Measurements from ENCODE around the gene SP100.
"Not testable (repeated sequence)": the region's sequence is repeated elsewhere in the genome, so short reads cannot be mapped to it uniquely, and the experiment has no call there.

SP100 gene

DNA sequence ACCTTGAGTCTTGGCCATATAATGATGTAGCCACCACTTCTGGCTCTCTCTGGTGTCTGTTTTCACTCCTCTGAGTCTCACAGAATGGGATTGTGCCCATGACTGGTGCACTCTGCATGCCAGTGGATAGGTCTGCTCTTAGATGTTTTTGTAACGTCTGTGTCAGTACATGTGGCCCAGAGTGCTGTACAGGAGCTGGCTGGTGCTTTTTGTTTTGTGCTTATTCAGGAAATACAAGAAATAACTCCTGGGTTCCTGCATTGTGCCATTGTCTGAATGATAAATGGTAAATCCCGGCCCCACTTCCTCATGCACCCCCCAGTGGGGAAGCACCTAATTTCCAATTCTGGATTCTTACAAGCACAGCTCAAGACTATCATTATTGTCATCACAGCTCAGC lies 6.7 kb upstream of the SP100 start:
- not testable (repeated sequence) for H3K27me3 ChIP-seq (replicated peaks; ENCODE audit: control insufficient read depth, insufficient read depth, low read length); DNase-seq (ENCODE audit: low read depth); H3K36me3 ChIP-seq (ENCODE audit: control insufficient read depth, insufficient read depth, low read length, severe bottlenecking); H3K9ac ChIP-seq (ENCODE audit: low read length); H3K4me3 ChIP-seq (ENCODE audit: low read length); H3K9me3 ChIP-seq (ENCODE audit: control insufficient read depth, low read length)
- H3K4me1 ChIP-seq (ENCODE audit: control insufficient read depth, insufficient read depth, low read length), result peaks cover 32% of the 10 kb centered on the region

DNA sequence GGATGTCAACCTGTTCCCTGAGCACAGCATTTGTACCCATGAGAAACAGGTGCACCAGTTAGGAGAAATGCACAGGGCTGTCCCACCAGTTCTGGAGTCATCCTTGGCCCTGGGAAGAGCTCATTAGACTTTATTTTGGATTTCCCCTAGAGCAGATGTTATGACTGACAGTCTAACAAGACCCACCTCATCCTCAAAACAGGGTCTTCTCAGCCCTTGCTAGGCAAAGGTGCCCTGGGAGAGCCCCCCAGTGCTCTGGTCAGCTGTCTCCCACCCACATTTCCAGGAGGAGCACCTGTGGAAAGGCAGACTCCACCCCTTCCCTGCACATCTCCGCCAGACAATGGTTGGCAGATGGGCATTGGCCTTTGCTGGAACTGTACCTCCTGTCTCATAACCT lies 5.7 kb upstream of the SP100 start:
- Histone ChIP-seq H3K27me3 (replicated peaks; ENCODE audit: control insufficient read depth, insufficient read depth, low read length) (no peaks in the 10 kb centered on the region), H3K4me3 (ENCODE audit: low read length) (no peak overlapping the region), H3K9ac (ENCODE audit: low read length) (no peak overlapping the region), H3K36me3 (ENCODE audit: control insufficient read depth, insufficient read depth, low read length, severe bottlenecking) (no peaks in the 10 kb centered on the region), H3K9me3 (ENCODE audit: control insufficient read depth, low read length) (no peaks in the 10 kb centered on the region), H3K4me1 (ENCODE audit: control insufficient read depth, insufficient read depth, low read length) (peaks cover 34% of the 10 kb centered on the region)
- DNase-seq (ENCODE audit: low read depth), result no peak

DNA sequence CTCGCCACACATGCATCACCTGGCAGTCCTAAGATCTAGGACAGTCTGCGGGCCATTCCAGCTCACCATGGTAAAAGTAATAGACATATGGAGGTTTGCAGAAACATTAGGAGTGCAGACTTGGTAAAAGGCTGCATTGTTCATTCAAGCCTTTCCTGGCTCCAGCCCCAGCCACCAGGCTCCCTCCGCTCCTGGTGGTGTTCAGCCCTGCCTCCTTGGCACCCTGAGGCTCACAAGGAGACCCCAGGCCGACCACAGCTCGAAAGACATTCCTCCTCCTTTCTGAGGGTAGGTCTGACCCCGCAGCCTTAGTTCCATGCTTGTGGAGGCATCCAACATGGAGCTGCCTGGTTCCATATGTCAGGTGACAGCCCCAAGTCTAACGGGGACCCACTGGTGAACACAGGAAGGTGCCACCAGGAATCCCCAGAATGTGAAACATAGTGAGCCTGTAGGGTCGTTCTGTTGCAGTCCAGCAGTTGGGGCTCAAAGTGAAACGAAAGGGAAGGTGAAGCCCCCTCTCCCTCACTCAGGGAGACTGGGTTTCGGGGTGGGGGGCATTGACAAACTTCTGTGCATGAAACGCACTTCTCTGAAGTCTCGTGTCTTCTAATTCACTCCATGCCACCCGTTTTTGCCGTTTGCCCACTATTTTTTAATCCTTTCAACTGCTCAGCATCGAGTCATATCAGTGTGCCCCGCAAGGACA lies 5.0 kb upstream of the SP100 start:
- peak overlapping the region; percentile 93 for H3K4me3 ChIP-seq (ENCODE audit: low read length)
- peak overlapping the region; percentile 98 for H3K9ac ChIP-seq (ENCODE audit: low read length)
- H3K9me3 ChIP-seq (ENCODE audit: control insufficient read depth, low read length), result no peaks in the 10 kb centered on the region
- no peaks in the 10 kb centered on the region for H3K27me3 ChIP-seq (replicated peaks; ENCODE audit: control insufficient read depth, insufficient read depth, low read length)
- H3K4me1 ChIP-seq (ENCODE audit: control insufficient read depth, insufficient read depth, low read length), result peaks cover 41% of the 10 kb centered on the region
- no peak for DNase-seq (ENCODE audit: low read depth)
- H3K36me3 ChIP-seq (ENCODE audit: control insufficient read depth, insufficient read depth, low read length, severe bottlenecking), result no peaks in the 10 kb centered on the region

DNA sequence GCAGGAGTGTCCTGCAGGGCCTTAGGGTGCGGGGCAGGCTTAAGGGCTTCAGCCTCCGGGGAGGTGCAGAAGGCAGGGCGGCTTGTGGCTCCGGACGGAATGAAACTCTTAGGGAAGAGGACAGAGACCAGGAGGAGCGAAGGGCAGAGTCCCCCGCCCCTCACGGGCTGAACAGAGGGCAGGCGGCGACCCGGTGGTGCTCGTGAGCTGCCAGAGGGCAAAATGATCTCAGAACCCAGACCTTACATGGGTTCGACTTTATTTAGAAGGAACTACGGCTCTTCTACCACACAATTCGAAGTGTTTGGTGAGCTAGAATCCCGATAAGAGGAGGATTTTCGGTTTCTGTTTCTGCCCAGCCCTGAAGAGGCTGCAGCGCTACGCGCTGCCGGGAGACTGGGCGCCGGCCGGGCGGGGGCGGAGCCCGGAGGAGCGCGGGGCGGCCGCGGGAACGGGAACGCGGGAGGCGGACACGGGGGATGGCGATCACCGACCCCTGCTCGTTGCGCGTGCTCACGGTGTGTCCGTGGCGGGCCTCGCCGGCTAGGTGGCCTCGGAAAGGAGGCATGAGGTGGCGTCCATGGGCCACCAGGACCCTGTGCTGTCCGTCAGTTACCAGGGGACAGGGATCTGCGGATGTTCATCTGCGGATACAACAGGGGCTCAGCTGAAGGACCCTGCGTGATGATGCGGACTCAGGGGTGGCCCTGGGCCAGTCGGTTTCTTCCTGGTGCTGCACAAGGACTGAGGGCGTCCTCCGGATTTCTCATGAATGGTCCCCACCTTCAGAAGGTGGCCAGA lies 4.2 kb upstream of the SP100 start:
- H3K4me1 ChIP-seq (ENCODE audit: control insufficient read depth, insufficient read depth, low read length), result peaks cover 43% of the 10 kb centered on the region
- peak; percentile 89 for DNase-seq (ENCODE audit: low read depth)
- H3K27me3 ChIP-seq (replicated peaks; ENCODE audit: control insufficient read depth, insufficient read depth, low read length), result no peaks in the 10 kb centered on the region
- H3K9me3 ChIP-seq (ENCODE audit: control insufficient read depth, low read length), result no peaks in the 10 kb centered on the region
- peak overlapping the region; percentile 93 for H3K4me3 ChIP-seq (ENCODE audit: low read length)
- H3K9ac ChIP-seq (ENCODE audit: low read length), result peak overlapping the region; percentile 98
- no peaks in the 10 kb centered on the region for H3K36me3 ChIP-seq (ENCODE audit: control insufficient read depth, insufficient read depth, low read length, severe bottlenecking)

DNA sequence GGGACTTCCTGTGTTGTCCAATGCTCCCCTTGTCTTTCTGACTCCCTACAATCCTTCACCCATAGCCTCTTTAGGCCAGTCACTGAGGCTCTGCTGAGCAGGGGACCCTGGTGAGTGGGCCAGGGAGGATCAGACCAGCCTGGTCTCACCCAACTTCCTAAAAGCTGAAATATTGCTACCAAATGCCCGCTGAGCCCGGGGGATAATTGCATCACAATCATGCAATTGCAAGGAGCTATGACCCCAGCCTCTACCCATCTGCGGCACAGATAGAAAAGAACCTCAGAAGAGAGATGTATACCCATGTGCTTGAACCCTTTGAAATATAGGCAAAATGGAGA lies 3.7 kb upstream of the SP100 start:
- Histone ChIP-seq H3K9ac (ENCODE audit: low read length) (peak overlapping the region; percentile 98), H3K27me3 (replicated peaks; ENCODE audit: control insufficient read depth, insufficient read depth, low read length) (no peaks in the 10 kb centered on the region), H3K4me3 (ENCODE audit: low read length) (peak overlapping the region; percentile 93), H3K4me1 (ENCODE audit: control insufficient read depth, insufficient read depth, low read length) (peaks cover 46% of the 10 kb centered on the region), H3K9me3 (ENCODE audit: control insufficient read depth, low read length) (no peaks in the 10 kb centered on the region), H3K36me3 (ENCODE audit: control insufficient read depth, insufficient read depth, low read length, severe bottlenecking) (no peaks in the 10 kb centered on the region)
- no peak for DNase-seq (ENCODE audit: low read depth)

DNA sequence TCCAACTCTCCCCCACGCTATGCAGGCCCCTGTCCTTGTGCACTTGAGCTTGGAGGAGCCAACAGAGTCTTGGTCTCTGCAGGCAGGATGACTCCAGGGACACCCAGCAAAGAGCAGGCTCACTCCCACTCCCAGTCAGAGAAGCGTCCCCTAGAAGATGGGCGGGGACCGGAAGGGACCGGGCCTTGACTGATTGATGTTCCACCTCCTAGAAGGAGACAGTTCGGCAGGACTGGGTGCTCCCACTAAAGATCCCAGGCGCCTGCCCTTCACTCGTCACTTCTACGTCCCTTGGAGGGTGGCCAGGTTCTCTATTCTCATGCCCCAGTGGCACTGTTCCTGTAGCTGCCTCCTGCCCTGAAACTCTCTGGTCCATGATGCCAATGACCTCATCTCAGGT lies 3.2 kb upstream of the SP100 start:
- Histone ChIP-seq H3K9me3 (ENCODE audit: control insufficient read depth, low read length) (no peaks in the 10 kb centered on the region), H3K4me1 (ENCODE audit: control insufficient read depth, insufficient read depth, low read length) (peaks cover 49% of the 10 kb centered on the region), H3K36me3 (ENCODE audit: control insufficient read depth, insufficient read depth, low read length, severe bottlenecking) (no peaks in the 10 kb centered on the region), H3K27me3 (replicated peaks; ENCODE audit: control insufficient read depth, insufficient read depth, low read length) (no peaks in the 10 kb centered on the region), H3K4me3 (ENCODE audit: low read length) (no peak overlapping the region), H3K9ac (ENCODE audit: low read length) (no peak overlapping the region)
- DNase-seq (ENCODE audit: low read depth), result no peak

DNA sequence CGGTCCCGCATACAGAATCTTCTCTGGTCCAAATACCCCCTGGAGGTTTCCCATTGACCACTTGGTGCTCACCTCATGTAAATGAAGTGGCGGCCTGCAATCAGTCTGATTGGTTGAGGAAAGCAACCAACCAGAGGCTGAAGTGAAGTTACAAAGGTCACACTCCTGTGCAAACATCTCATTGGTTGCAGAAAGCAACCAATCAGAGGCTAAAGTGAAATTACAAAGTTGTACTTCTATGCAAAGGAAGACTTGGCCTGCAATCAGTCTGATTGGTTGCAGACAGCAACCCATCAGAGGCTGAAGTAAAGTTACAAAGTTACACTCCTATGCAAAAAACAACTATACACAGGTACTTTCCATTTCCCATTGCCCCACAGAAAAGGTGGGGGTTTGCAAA lies 2.5 kb upstream of the SP100 start:
- H3K9me3 ChIP-seq (ENCODE audit: control insufficient read depth, low read length), result no peaks in the 10 kb centered on the region

DNA sequence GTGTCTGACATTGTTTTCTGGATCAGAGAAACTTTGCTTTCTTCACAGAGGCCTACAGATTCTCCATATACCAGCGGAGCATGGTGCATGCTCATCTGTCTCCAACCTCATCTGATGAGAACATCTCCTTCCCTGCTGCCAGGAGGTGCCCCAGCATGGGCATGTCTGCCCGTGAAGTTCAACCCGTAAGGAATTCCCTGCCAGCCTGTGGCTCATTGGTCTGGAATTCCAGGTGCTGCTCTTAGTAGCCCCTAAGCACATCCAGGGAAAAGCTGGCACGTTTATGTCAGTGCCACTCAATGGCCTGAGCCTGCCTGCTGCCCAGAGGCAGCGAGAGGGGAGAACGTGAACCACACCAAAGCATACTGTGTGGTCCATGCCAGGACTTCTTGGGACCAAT lies 1.7 kb upstream of the SP100 start:
- H3K9me3 ChIP-seq (ENCODE audit: control insufficient read depth, low read length), result no peaks in the 10 kb centered on the region
- H3K4me1 ChIP-seq (ENCODE audit: control insufficient read depth, insufficient read depth, low read length), result peaks cover 49% of the 10 kb centered on the region
- no peaks in the 10 kb centered on the region for H3K36me3 ChIP-seq (ENCODE audit: control insufficient read depth, insufficient read depth, low read length, severe bottlenecking)
- no peak overlapping the region for H3K4me3 ChIP-seq (ENCODE audit: low read length)
- DNase-seq (ENCODE audit: low read depth), result no peak
- no peaks in the 10 kb centered on the region for H3K27me3 ChIP-seq (replicated peaks; ENCODE audit: control insufficient read depth, insufficient read depth, low read length)
- no peak overlapping the region for H3K9ac ChIP-seq (ENCODE audit: low read length)

More for the DNA sequence above, 2.5 kb upstream of the SP100 start:
- H3K27me3 ChIP-seq (replicated peaks; ENCODE audit: control insufficient read depth, insufficient read depth, low read length), result no peaks in the 10 kb centered on the region
- DNase-seq (ENCODE audit: low read depth), result no peak
- no peak overlapping the region for H3K9ac ChIP-seq (ENCODE audit: low read length)
- no peak overlapping the region for H3K4me3 ChIP-seq (ENCODE audit: low read length)
- peaks cover 49% of the 10 kb centered on the region for H3K4me1 ChIP-seq (ENCODE audit: control insufficient read depth, insufficient read depth, low read length)
- no peaks in the 10 kb centered on the region for H3K36me3 ChIP-seq (ENCODE audit: control insufficient read depth, insufficient read depth, low read length, severe bottlenecking)

DNA sequence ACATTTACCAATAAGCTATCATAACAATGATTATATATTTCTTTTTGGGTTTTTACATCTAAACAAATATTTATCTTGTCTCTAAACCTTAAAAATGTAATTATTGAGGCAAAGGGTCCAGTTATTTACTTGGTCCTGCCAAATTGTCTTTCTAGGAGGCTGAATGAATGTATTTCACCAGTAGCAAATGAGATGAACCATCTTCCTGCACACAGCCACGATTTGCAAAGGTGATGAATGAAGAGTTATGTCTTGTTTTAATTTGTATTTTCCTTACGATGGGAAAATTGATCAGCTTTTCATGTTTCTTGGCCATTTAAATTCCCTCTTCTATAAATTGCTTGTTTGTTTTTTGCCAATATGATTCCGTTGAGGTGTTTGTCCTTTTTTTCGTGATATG lies 1.4 kb downstream of the SP100 start:
- Histone ChIP-seq H3K27me3 (replicated peaks; ENCODE audit: control insufficient read depth, insufficient read depth, low read length) (no peaks in the 10 kb centered on the region), H3K4me1 (ENCODE audit: control insufficient read depth, insufficient read depth, low read length) (peaks cover 40% of the 10 kb centered on the region), H3K36me3 (ENCODE audit: control insufficient read depth, insufficient read depth, low read length, severe bottlenecking) (no peaks in the 10 kb centered on the region), H3K4me3 (ENCODE audit: low read length) (peak overlapping the region; percentile 99), H3K9ac (ENCODE audit: low read length) (peak overlapping the region; percentile 99), H3K9me3 (ENCODE audit: control insufficient read depth, low read length) (no peaks in the 10 kb centered on the region)
- no peak for DNase-seq (ENCODE audit: low read depth)

DNA sequence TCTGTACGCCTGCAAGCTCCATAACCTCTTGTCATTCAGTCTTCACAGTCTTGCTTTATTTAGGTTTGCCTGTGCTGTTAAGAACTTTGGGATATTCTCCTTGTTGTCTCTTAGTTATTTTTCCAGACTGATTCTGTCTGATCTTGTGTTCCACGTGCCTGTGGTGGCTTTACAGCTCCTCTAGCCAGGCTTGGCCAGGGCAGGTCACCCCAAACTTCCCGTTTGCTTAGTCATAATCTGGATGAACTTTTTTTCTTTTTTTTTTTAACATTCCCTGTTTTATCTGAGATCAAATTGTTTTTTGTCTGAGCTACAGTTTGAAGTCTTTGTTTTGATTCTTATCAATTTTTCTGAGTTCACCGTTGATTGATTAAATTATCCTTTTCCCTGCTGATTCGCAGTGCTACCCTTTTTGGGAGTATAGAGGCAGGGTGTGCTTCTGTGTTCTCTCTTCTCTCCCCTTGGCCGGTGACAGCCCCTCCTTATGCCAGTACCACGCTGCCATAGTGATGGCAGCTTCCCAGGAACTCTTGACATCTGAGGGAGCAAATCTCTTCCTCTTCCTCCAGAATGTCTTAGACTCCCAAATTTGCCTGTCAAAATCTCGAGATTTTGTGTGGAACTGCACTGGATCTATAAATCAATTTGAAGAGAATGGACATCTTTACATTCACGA lies 2.5 kb downstream of the SP100 start:
- H3K27me3 ChIP-seq (replicated peaks; ENCODE audit: control insufficient read depth, insufficient read depth, low read length), result no peaks in the 10 kb centered on the region
- H3K36me3 ChIP-seq (ENCODE audit: control insufficient read depth, insufficient read depth, low read length, severe bottlenecking), result no peaks in the 10 kb centered on the region
- no peaks in the 10 kb centered on the region for H3K9me3 ChIP-seq (ENCODE audit: control insufficient read depth, low read length)
- peak; percentile 68 for DNase-seq (ENCODE audit: low read depth)
- H3K9ac ChIP-seq (ENCODE audit: low read length), result peak overlapping the region; percentile 99
- H3K4me3 ChIP-seq (ENCODE audit: low read length), result peak overlapping the region; percentile 99
- peaks cover 47% of the 10 kb centered on the region for H3K4me1 ChIP-seq (ENCODE audit: control insufficient read depth, insufficient read depth, low read length)

DNA sequence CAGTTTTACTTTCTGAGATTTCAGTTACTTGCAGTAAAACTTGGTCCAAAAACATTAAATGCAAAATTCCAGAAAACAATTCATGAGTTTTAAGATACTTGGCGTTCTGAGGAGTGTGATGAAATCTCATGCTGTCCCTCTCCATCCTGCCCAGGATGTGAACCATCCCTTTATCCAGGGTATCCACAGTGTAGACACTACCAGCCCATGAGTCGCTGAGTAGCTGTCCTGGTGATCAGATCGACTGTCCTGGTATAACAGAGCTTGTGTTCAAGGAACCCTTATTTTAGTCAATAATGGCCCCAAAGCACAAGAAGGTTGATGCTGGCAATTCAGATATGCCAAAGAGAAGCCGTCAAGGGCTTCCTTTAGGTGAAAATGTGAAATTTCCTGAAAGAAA lies 3.2 kb downstream of the SP100 start:
- H3K4me1 ChIP-seq (ENCODE audit: control insufficient read depth, insufficient read depth, low read length), result peaks cover 54% of the 10 kb centered on the region
- no peaks in the 10 kb centered on the region for H3K27me3 ChIP-seq (replicated peaks; ENCODE audit: control insufficient read depth, insufficient read depth, low read length)
- DNase-seq (ENCODE audit: low read depth), result no peak
- peak overlapping the region; percentile 99 for H3K9ac ChIP-seq (ENCODE audit: low read length)
- H3K9me3 ChIP-seq (ENCODE audit: control insufficient read depth, low read length), result no peaks in the 10 kb centered on the region
- peak overlapping the region; percentile 99 for H3K4me3 ChIP-seq (ENCODE audit: low read length)
- no peaks in the 10 kb centered on the region for H3K36me3 ChIP-seq (ENCODE audit: control insufficient read depth, insufficient read depth, low read length, severe bottlenecking)
